Endometrial microvascular endothelial cells (primary cell): ENCODE measurements around the gene EVC. TPM values are rescaled to one million over a fixed set of nuclear protein-coding genes. Genes with fewer than 3 reads are reported as not detected.

Source experiments
- in situ Hi-C: cut with HindIII; loops from 2 replicates; pipeline ENCODE4 v1.10.0; 2017; ENCODE audit warnings: low sequenced_read_pairs, low pct_unique_long_range_greater_than_20kb; ENCODE audit errors: inconsistent ontology term
- total RNA-seq: library from RNA; depleted of rRNA; stranded (reverse); fragments of >200 nt; gene quantifications from one replicate; pipeline ENCODE4 v1.2.3, GENCODE V29; 2015; ENCODE audit errors: inconsistent ontology term

Gene EVC
- total RNA-seq, 1 donor from 2014 or later, result 8.7 TPM

DNA sequence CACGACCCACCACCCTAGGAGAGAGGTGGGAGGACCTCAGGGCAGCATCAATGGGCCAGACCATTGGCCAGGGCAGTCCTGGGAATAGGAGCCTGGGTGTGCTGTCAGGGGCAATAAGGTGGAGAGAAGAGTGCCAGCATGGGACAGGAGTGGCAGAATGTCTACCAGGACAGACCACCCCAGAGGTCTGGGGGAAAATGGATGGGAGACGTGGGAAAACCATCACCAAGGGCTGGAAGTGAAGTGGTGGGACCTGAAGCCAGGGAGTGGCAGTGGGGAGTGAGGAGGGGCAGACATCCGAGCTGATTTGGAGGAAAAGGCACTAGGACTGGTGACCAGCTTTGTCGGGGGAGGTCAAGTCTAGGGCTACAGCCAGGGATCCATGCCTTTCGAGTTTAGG lies 3.6 kb upstream of the EVC start:
- in situ Hi-C loops, result no loop called here

GRCh38 chr4:5707778-5708448 lies 3.1 kb upstream of the EVC start:
- in situ Hi-C loops, result no loop called here

DNA sequence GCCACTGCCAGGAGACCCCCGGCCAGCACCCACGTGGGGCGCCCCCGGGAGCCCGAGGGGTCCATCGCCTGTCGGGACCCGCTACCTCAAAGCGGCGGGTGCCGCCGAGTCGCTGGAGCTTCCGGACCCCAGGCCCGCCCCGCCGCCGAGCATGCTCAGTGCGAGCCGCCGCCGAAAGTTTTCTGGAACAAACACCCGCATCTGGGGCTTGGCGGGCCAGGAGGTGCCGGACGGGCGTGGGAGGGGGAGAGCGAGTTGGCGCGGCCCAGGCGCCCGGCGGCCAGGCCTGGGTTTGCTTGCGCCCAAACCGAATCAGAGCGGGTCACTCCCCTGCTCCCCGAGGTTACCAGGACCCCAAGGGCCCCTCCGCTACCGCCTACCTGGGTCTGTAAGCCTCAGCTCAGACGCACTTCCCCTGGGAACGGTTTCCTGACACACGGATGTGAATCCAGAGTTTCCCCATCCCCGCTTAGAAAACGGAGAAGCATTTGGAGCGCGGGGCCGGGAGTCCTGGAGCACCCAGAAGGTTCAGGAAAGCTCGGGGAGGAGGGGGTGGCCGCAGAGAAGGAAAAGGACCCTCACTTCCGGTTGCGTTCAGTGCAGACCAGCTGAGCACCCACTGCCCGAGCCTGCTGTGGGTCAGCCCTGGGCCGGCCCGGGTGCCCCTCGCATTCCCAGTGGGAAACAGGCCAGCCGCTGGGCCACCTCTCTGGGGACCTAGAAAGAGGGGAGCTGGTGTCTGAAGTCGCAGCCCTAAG lies 2.4 kb upstream of the EVC start, which contains the start of gene EVC2:
Gene EVC2 (minus strand): TSS at position 111 of the 758 bp plus-strand sequence. CDS start 46 bp downstream, at position 65.
- in situ Hi-C loops, result no loop called here

DNA sequence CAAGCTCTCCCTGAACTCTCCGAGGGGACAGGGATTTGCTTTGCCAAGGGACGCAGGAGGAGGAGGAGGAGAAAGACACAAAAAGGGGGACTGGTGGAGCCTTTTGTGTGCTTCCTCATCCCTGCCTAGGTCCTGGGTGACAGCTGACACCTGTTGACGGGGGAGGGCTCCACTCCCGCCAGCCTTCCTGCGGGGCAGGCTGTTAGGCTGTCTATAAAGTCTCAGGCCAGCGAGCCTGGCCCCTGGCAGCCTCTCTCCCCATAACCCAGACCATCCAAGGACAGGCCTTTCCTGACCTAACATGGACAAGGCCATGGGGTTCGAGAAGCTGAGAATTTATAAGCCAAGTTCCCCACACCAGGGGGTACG lies 1.8 kb upstream of the EVC start:
- in situ Hi-C loops, result no loop called here

GRCh38 chr4:5710065-5710960 lies 688 bp upstream of the EVC start:
- in situ Hi-C loops, result no loop called here

GRCh38 chr4:5711479-5712184 lies 631 bp downstream of the EVC start:
- in situ Hi-C loops, result no loop called here

- in situ Hi-C loops, result no loop called here
These were observed 1.5 kb downstream of the EVC start for GRCh38 chr4:5712517-5712916.

GRCh38 chr4:5712931-5713330 lies 1.9 kb downstream of the EVC start:
- in situ Hi-C loops, result no loop called here

DNA sequence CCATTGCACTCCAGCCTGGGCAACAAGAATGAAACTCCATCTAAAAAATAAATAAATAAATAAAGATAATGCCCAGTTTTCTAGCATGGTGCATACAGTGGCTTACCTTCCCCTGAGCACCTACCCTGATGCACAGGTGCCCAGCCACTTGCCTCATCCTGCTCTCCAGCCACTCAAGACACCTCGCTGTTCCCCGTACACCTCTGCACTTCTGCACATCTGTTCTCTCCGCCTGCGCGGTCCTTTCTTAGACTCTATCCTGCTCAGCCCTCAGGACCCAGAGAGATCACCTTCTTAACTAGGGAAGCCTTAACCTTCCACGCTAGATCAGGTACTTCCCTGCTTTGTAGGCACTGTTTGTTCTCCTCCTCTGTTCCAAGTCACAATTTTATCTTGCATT lies 2.9 kb downstream of the EVC start:
- in situ Hi-C loops, result no loop called here

GRCh38 chr4:5715357-5715756 lies 4.4 kb downstream of the EVC start:
- in situ Hi-C loops, result no loop called here

DNA sequence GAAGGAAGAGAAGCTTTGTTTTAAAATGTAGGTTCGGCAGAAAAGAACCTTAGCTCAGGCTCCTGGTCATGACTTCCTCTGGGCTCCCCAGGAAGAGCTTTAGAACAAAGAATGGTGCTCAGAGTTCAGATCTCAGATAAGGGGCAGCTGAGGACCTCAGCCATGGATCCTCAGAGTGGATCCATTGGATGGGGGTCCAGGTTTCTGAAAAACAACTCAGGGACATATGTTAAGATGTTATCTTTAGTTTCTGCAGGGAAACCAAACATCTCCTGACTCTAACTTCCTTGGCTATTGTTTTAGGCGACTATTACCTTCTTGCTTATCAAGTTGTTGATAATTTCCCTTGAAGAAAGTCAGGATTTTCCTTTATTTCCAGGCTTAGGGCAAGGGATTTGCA lies 5.4 kb downstream of the EVC start:
- in situ Hi-C loops, result no loop called here

DNA sequence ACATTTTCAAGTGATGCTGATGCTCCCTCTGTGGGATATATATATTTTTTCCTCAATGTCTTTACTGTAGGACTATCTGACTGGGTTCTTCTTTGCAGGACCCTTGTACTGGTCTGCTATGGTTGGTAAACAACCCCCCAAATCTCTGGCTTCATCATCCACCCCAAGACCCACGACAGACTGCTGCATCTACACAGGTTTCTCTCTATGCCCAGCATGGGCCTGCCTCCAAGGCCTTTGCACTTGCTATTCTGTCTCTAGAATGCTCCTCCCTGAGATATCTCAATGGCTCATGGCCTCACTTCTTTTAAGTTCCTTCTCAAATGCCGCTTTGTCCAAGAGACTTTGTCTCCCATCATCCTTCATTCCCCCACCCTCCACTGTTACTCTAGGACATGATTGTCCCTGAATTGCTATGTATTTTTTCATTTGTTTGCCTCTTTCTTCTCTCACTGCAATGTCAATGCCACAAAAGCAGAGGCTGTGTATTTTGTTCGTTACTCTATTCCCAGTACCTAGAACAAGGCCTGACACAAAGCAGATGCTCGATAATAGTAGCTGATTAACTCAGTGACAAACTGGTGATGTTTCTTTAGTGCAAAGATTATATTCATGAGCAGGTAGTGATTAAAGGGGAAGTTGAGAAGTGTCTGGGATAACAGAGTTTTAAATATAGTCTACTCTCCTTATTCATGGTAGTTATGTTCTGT lies 6.6 kb downstream of the EVC start:
- in situ Hi-C loops, result no loop called here

- in situ Hi-C loops, result no loop called here
These were observed 7.4 kb downstream of the EVC start for GRCh38 chr4:5718411-5718810.

DNA sequence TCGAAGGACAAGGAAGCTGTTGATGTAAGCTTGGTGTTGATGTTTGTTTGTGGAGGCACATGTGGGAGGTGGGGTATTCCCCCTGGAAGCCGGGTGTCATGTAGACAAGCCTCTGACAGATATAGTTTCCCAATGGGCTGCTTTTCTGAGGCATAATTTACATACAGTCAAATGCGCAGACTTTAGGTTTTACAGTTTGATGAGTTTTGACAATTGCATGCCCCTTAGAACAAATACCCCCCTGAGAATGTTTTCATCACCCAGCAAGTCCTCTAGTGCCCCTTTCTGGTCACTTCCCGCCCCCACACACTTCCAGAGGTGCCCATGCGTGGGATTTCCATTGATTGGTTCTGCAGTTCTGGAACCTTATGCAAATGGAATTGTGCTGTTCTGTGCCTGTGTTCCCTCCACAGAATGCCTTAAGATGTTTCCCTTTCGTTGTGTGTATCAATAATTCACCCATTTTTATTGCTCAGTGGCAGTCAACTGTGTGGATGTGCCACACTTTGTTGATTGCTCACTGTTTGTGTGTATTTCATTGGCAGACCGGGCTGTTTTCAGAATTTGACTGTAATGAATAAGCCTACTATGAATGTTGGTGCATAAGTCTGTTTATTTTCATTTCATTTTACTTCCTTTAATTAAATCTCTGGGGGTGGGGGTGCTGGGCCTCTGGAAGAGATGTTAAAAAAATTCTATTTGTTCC lies 8.5 kb downstream of the EVC start:
- in situ Hi-C loops, result no loop called here

- in situ Hi-C loops, result no loop called here
These were observed 9.3 kb downstream of the EVC start for GRCh38 chr4:5720157-5720850.

DNA sequence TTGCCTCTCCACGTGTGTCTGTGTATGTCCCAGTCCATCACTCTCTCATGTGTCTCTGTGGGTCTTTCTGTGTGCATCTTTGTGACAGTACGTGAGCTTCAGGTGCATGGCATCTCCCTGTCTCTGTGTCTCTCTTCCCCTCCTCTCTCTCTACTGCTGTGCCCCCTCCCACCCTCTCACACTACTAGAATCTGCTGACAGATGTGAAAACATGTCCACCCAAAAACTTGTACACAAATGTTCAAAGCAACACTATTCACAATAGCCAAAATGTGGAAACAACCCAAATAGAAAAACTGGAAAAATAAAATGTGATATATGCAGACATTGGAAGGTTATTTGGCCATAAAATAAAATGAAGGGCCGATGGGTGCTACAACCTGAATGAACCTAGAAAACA lies 10.0 kb downstream of the EVC start:
- in situ Hi-C loops, result no loop called here

GRCh38 chr4:5721923-5722322 lies 10.9 kb downstream of the EVC start:
- in situ Hi-C loops, result no loop called here
